Heart left ventricle (tissue), 16 donors: ENCODE results near the gene IL1A. TPM values are rescaled to one million over a fixed set of nuclear protein-coding genes. Genes with fewer than 3 reads are reported as not detected.
A peak's percentile ranks its signal among the peaks of the same experiment; 100 is the strongest.

Experiments
- ATAC-seq, 4 donors: fragments of 200-7000 bp; cut with Tn5 transposase; one replicate each; pipeline ENCODE4 v1.9.1; 2020 to 2022; ENCODE audit warnings: moderate library complexity in 4 of 4, mild to moderate bottlenecking in 3 of 4, moderate number of reproducible peaks in 1 of 4
- DNase-seq, 5 donors: peaks; one replicate each; pipeline ENCODE4 v3.0.0-alpha.2; 2020
- H3K27ac ChIP-seq, 12 donors: fragments of 200-600 bp; sonication (generic) in 4 of 12; one replicate each; pipeline versions ENCODE4 v1.5.0 to v1.8.0; 2016 to 2022; ENCODE audit warnings: mild to moderate bottlenecking in 2 of 12
- H3K27me3 ChIP-seq, 9 donors: fragments of 200-600 bp; sonication (generic) in 2 of 9; one replicate each; pipeline versions ENCODE4 v1.5.1 to v1.8.0; 2016 to 2022; ENCODE audit warnings: mild to moderate bottlenecking in 3 of 9
- H3K36me3 ChIP-seq, 9 donors: fragments of 200-600 bp; sonication (generic) in 2 of 9; one replicate each; pipeline versions ENCODE4 v1.5.0 to v1.8.0; 2018 to 2022; ENCODE audit warnings: mild to moderate bottlenecking in 2 of 9
- H3K4me1 ChIP-seq, 12 donors: fragments of 200-600 bp; sonication (generic) in 4 of 12; one replicate each; pipeline versions ENCODE4 v1.5.0 to v1.8.0; 2016 to 2022; ENCODE audit warnings: mild to moderate bottlenecking in 3 of 12
- H3K4me3 ChIP-seq, 12 donors: fragments of 200-600 bp; sonication (generic) in 4 of 12; one replicate each; pipeline versions ENCODE4 v1.5.0 to v1.8.0; 2017 to 2022; ENCODE audit warnings: mild to moderate bottlenecking in 9 of 12, moderate library complexity in 4 of 12
- H3K9me3 ChIP-seq, 12 donors: fragments of 200-600 bp; sonication (generic) in 4 of 12; one replicate each; pipeline versions ENCODE4 v1.5.0 to v1.8.0; 2016 to 2022; ENCODE audit warnings: mild to moderate bottlenecking in 1 of 12
- POLR2A ChIP-seq, 2 donors: fragments of 450-650 bp; IDR thresholded peaks; one replicate each; pipeline ENCODE4 v1.6.1; 2017; ENCODE audit warnings: antibody characterized with exemption in 2 of 2, mild to moderate bottlenecking in 2 of 2, moderate library complexity in 2 of 2
- WGBS, 4 donors: extraction: QIAGEN DNeasy Blood & Tissue Kit in 2 of 4; methylation state at CpG; one replicate each; pipeline versions ENCODE4 v1.1.5 to v1.1.7; 2013 to 2018; 5-methylcytosine and 5-hydroxymethylcytosine counted together
- intact Hi-C, 10 donors: fragments of 100-400 bp; cut with DNase I; formaldehyde crosslinking; loops; one replicate each; pipeline versions ENCODE4 v1.11.1 to v1.14.2; 2022
- polyA plus RNA-seq, 2 donors: library from polyadenylated mRNA; stranded (reverse); fragments of 200-250 nt; gene quantifications; one replicate each; pipeline ENCODE4 v1.2.3, GENCODE V29; 2013
- total RNA-seq, 9 donors: library from RNA; depleted of rRNA in 2 of 9; stranded (reverse); fragments of >200 nt in 2 of 9; fragmentation: NEBNext Ultra II Directional in 3 of 9; extraction: Animal tissue kit (Norgen Biotek cat#: 25700) in 3 of 9; gene quantifications; one replicate each; pipeline versions ENCODE4 v1.1.0 to v1.2.4, GENCODE V29; 2016 to 2023
- TF ChIP-seq, protein P1 (sequence below), 12 donors: fragments of 200-600 bp; sonication (generic) in 4 of 12; IDR thresholded peaks; one replicate each; pipeline versions ENCODE4 v1.5.0 to v1.8.0; 2018 to 2022; ENCODE audit warnings: antibody characterized with exemption in 12 of 12, mild to moderate bottlenecking in 5 of 12
- donor health status: ischemic (EF 13 %, LVEDD 7.1; RV severe dilation, severe dysfunction).
- donor health status: healthy with polysubstance abuse.
- donor health status: DM: no; HTN: yes; CAD: no.
- donor health status: DM: no; HTN: no; CAD: no.
- donor health status: ischemic (EF 25% LVEDD 6.9; RV normal size, moderate dysfunction).
- donor health status: ischemic (EF 25% LVEDD 5.7; RV mildly dilated, moderate dysfunction).
- donor health status: healthy.
- donor health status: DM: yes; HTN: yes; CAD: no.
- donor health status: ischemic (EF 35%, LVEDD 5.7; RV mildly dilated, moderate dysfunction).
- donor health status: nonischemic (EF 11% LVEDD 7.7; RV severe dilation, severe dysfunction).
- donor health status: DM: yes; HTN: yes; CAD: no.
- donor health status: PGD.
- donor health status: ischemic (EF 29% LVEDD 5.4; RV normal size, mild dysfunction).
- donor health status: nonischemic (EF 23%, LVEDD 6.1; RV moderate dilation, normal function).

IL1A gene
- total and polyA plus RNA-seq, 11 donors = 0.13 TPM; not detected in 10

DNA sequence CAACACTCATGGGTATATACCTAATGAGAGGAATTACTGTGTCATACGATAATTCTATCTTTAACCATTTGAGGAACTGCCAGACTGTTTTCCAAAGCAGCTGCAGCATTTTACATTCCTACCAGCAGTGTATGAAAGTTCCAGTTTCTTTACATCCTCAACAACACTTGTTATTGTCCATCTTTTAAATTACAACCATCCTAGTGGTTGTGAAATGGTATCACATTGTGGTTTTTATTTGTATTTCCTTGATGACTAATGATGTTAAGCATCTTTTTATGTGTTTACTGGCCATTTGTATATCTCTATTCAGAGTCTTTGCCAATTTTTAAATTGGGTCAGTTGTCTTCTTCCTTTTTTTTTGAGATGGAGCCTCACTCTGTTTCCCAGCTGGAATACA, 15.9 kb downstream of the IL1A start:
- no peaks in the 10 kb centered on the region for H3K36me3 ChIP-seq
- DNase-seq (no peak), ATAC-seq (no peak)
- TF ChIP-seq, protein P1, sequence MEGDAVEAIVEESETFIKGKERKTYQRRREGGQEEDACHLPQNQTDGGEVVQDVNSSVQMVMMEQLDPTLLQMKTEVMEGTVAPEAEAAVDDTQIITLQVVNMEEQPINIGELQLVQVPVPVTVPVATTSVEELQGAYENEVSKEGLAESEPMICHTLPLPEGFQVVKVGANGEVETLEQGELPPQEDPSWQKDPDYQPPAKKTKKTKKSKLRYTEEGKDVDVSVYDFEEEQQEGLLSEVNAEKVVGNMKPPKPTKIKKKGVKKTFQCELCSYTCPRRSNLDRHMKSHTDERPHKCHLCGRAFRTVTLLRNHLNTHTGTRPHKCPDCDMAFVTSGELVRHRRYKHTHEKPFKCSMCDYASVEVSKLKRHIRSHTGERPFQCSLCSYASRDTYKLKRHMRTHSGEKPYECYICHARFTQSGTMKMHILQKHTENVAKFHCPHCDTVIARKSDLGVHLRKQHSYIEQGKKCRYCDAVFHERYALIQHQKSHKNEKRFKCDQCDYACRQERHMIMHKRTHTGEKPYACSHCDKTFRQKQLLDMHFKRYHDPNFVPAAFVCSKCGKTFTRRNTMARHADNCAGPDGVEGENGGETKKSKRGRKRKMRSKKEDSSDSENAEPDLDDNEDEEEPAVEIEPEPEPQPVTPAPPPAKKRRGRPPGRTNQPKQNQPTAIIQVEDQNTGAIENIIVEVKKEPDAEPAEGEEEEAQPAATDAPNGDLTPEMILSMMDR (IDR thresholded peaks at IDR 0.05) = peak in 1 of 12 donors; percentile 13
- TF ChIP-seq POLR2A (IDR thresholded peaks at IDR 0.05) = no peak
- H3K4me1 ChIP-seq = peaks cover 0 to 29% (median 5%) of the 10 kb centered on the region in 12 donors
- intact Hi-C loops = loop anchor here in 3 of 10 donors (5.0 to 10.0 kb wide), 2 partner anchors 46 to 49 kb away; no protein-coding TSS in a partner anchor
- H3K27me3 ChIP-seq = no peaks in the 10 kb centered on the region
- no peaks in the 10 kb centered on the region for H3K9me3 ChIP-seq
- 32 to 45% (median 40%) methylated on average over 1 of the region's 1 CpG for WGBS, 4 donors
- H3K27ac ChIP-seq = peak overlapping the region in 4 of 12 donors; percentile 27 to 73 (median 42)
- H3K4me3 ChIP-seq = peak overlapping the region in 5 of 12 donors; percentile 13 to 40 (median 32)

DNA sequence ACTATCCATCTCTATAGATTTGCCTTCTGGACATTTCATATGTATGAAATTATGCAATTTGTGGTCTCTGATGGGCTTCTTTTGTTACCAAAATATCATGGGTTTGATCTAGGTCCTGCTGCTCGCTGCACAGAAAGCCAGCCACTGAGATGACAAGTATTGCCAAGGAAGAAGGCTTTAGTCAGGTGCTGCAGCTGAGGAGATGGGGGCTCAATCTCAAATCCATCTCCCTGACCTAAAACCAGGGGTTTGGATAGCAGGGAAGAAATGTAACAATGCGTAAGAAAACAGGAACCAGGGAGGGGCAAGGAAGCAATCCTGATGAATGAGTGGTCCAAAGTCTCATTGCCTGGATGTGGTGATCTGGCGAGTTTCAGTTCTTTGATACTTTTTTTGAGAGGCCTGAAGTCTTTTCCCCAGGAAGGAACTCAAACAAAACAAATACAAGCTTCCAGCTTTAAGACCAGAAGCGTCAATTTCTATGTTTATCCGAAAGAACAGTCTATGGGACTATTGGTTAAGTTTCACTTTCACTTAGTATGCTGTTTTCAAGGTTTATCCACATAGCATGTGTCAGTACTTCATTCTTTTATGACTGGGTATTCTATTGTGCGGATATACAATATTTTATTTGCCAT, 16.5 kb downstream of the IL1A start:
- Histone ChIP-seq H3K4me1 (peaks cover 0 to 29% (median 5%) of the 10 kb centered on the region in 12 donors), H3K27me3 (no peaks in the 10 kb centered on the region), H3K9me3 (no peaks in the 10 kb centered on the region), H3K4me3 (peak overlapping the region in 8 of 12 donors; percentile 13 to 40 (median 24)), H3K27ac (peak overlapping the region in 6 of 12 donors; percentile 11 to 73 (median 32)), H3K36me3 (no peaks in the 10 kb centered on the region)
- ATAC-seq = peak in 1 of 4 donors; percentile 30
- intact Hi-C loops = loop anchor here in 3 of 10 donors (5.0 to 10.0 kb wide), 2 partner anchors 47 to 49 kb away; no protein-coding TSS in a partner anchor
- TF ChIP-seq, protein P1 (IDR thresholded peaks at IDR 0.05) = no peak
- no peak for TF ChIP-seq POLR2A (IDR thresholded peaks at IDR 0.05)
- WGBS, 4 donors = 50 to 63% (median 56%) methylated on average over 6 of the region's 6 CpGs
- DNase-seq = no peak

DNA sequence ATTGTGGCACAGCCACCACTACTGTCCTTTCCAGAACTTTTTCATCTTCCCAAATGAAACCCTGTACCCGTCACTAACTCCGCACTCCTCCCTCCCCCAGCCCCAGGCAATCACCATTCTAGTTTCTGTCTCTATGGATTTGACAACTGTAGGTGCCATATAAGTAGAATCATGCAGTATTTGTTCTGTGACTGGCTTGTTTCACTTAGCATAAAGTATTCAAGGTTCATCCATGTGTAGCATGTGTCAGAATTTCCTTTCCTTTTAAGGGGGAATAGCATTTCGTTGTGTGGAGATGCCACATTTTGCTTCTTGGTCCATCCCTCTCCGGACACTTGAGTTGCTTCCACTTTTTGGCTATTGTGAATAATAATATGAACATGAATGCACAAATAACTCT, 19.0 kb downstream of the IL1A start:
- TF ChIP-seq POLR2A (IDR thresholded peaks at IDR 0.05) = no peak
- TF ChIP-seq, protein P1 (IDR thresholded peaks at IDR 0.05) = no peak
- Histone ChIP-seq H3K9me3 (no peaks in the 10 kb centered on the region), H3K4me3 (peak overlapping the region in 11 of 12 donors; percentile 55 to 96 (median 70)), H3K27me3 (no peaks in the 10 kb centered on the region), H3K36me3 (no peaks in the 10 kb centered on the region), H3K27ac (peak overlapping the region in 2 of 12 donors; percentile 14 to 46), H3K4me1 (peaks cover 0 to 23% (median 5%) of the 10 kb centered on the region in 12 donors)
- no peak for ATAC-seq
- no peak for DNase-seq
- intact Hi-C loops = loop anchor here in 3 of 10 donors (5.0 to 10.0 kb wide), 2 partner anchors 50 to 52 kb away; no protein-coding TSS in a partner anchor
- WGBS, 4 donors = 39 to 65% (median 62%) methylated on average over 4 of the region's 4 CpGs
